GM12801 (cell line): Measurements from ENCODE around the gene NRCAM.

ENCODE experiments used
- CTCF ChIP-seq: IDR thresholded peaks from one replicate; pipeline ENCODE4 v1.5.1; 2011; ENCODE audit warnings: control low read depth; ENCODE audit not compliant: insufficient read length; ENCODE audit errors: extremely low read depth

The NRCAM gene

GRCh38 chr7:108311446-108312168 is 144.6 kb downstream of the NRCAM start:
- no peak for TF ChIP-seq CTCF

GRCh38 chr7:108310351-108310750 is 145.9 kb downstream of the NRCAM start:
- TF ChIP-seq CTCF: no peak

- no peak for TF ChIP-seq CTCF
Observed at GRCh38 chr7:108308903-108309302, 147.3 kb downstream of the NRCAM start.

- no peak for TF ChIP-seq CTCF
Observed at GRCh38 chr7:108308276-108308675, 148.0 kb downstream of the NRCAM start.

- no peak for TF ChIP-seq CTCF
Observed at GRCh38 chr7:108307595-108307994, 148.6 kb downstream of the NRCAM start.

- TF ChIP-seq CTCF: no peak
Observed at GRCh38 chr7:108307194-108307593, 149.0 kb downstream of the NRCAM start.

- TF ChIP-seq CTCF: no peak
Observed at GRCh38 chr7:108303332-108303731, 152.9 kb downstream of the NRCAM start.
